HUDEP-2 (cell line): Measurements from ENCODE around the gene PLA2G4A.
A peak's percentile ranks its signal among the peaks of the same experiment; 100 is the strongest.
"Not testable (repeated sequence)": the region's sequence is repeated elsewhere in the genome, so short reads cannot be mapped to it uniquely, and the experiment has no call there.

ENCODE experiments used
- DNase-seq, 76 experiments: peaks; one replicate each; lab custom pipeline; 2025; ENCODE audit not compliant: unreplicated experiment in 76 of 76; lab: John Stamatoyannopoulos, UW

The PLA2G4A gene

GRCh38 chr1:186904361-186904760, 75.6 kb downstream of the PLA2G4A start:
- no peak for DNase-seq

GRCh38 chr1:186905561-186905960, 76.8 kb downstream of the PLA2G4A start:
- no peak for DNase-seq

GRCh38 chr1:186915555-186915954, 86.8 kb downstream of the PLA2G4A start:
- DNase-seq = no peak

- DNase-seq = not testable (repeated sequence)
Observed at GRCh38 chr1:186917106-186917786, 88.5 kb downstream of the PLA2G4A start.

- DNase-seq = peak in 1 of 76 experiments; percentile 1
Observed at GRCh38 chr1:186921386-186921785, 92.6 kb downstream of the PLA2G4A start.

GRCh38 chr1:186922814-186923213, 94.1 kb downstream of the PLA2G4A start:
- DNase-seq = not testable (repeated sequence)

- DNase-seq = no peak
Observed at GRCh38 chr1:186923486-186923885, 94.7 kb downstream of the PLA2G4A start.

- DNase-seq = no peak
Observed at GRCh38 chr1:186925881-186926669, 97.3 kb downstream of the PLA2G4A start.

GRCh38 chr1:186927884-186928283, 99.1 kb downstream of the PLA2G4A start:
- DNase-seq = no peak

- DNase-seq = no peak
Observed at GRCh38 chr1:186930238-186930637, 101.5 kb downstream of the PLA2G4A start.

- DNase-seq = no peak
Observed at GRCh38 chr1:186937016-186937670, 108.4 kb downstream of the PLA2G4A start.

GRCh38 chr1:186943891-186944686, 115.3 kb downstream of the PLA2G4A start:
- DNase-seq = no peak

GRCh38 chr1:186945146-186945545, 116.4 kb downstream of the PLA2G4A start:
- DNase-seq = no peak

- no peak for DNase-seq
Observed at GRCh38 chr1:186948535-186948934, 119.8 kb downstream of the PLA2G4A start.

GRCh38 chr1:186949173-186949572, 120.4 kb downstream of the PLA2G4A start:
- DNase-seq = no peak

- no peak for DNase-seq
Observed at GRCh38 chr1:186950547-186950946, 121.8 kb downstream of the PLA2G4A start.

- DNase-seq = no peak
Observed at GRCh38 chr1:186953876-186954275, 125.1 kb downstream of the PLA2G4A start.

GRCh38 chr1:186957314-186957713, 128.6 kb downstream of the PLA2G4A start:
- no peak for DNase-seq

- DNase-seq = no peak
Observed at GRCh38 chr1:186958520-186958919, 129.8 kb downstream of the PLA2G4A start.

- no peak for DNase-seq
Observed at GRCh38 chr1:186960861-186961260, 132.1 kb downstream of the PLA2G4A start.

GRCh38 chr1:186965847-186966246, 137.1 kb downstream of the PLA2G4A start:
- DNase-seq = no peak
